HG02885 (cell line): ENCODE results near the gene DLX6.
"Not testable (repeated sequence)": the region's sequence is repeated elsewhere in the genome, so short reads cannot be mapped to it uniquely, and the experiment has no call there.

Experiments
- ATAC-seq: cut with Tn5 transposase; IDR thresholded peaks from one replicate; pipeline ENCODE4 v1.9.1; 2021; ENCODE audit warnings: mild to moderate bottlenecking; ENCODE audit not compliant: unreplicated experiment, poor library complexity

The DLX6 gene

DNA sequence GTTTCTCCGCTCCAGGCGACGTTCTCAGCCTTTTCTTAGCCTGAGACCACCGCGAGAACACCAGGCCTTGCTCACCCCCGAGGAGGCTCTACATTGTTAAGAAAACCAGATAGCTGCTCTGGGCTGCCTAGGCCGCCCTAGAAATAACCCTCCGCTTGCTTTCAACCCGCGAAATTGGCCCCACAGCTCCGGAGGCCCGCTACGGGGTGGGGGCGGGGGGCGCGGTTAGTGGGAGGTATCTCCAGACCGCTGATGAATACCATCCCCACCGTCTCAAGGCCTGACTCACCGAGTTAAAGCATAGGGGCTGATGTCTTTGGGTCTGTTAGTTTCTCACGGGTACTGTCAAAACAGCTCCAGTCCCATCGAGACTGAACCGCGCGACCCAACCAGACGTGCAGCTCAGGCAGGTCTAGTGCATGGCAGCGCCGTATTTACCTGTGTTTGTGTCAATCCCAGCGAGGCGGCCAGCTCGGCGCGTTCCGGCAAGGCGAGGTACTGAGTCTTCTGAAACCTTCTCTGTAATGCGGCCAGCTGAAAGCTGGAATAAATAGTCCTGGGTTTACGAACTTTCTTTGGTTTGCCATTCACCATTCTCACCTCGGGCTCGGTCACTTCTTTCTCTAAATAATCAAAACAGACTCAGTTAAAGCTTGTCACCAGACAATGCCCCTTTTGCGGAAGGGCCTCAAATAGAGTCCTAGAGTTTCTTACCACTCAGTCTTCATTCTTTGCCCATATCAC lies 16.6 kb downstream of the DLX6 start:
- no peak for ATAC-seq

GRCh38 chr7:97022491-97023306 lies 17.3 kb downstream of the DLX6 start:
- ATAC-seq, result no peak

DNA sequence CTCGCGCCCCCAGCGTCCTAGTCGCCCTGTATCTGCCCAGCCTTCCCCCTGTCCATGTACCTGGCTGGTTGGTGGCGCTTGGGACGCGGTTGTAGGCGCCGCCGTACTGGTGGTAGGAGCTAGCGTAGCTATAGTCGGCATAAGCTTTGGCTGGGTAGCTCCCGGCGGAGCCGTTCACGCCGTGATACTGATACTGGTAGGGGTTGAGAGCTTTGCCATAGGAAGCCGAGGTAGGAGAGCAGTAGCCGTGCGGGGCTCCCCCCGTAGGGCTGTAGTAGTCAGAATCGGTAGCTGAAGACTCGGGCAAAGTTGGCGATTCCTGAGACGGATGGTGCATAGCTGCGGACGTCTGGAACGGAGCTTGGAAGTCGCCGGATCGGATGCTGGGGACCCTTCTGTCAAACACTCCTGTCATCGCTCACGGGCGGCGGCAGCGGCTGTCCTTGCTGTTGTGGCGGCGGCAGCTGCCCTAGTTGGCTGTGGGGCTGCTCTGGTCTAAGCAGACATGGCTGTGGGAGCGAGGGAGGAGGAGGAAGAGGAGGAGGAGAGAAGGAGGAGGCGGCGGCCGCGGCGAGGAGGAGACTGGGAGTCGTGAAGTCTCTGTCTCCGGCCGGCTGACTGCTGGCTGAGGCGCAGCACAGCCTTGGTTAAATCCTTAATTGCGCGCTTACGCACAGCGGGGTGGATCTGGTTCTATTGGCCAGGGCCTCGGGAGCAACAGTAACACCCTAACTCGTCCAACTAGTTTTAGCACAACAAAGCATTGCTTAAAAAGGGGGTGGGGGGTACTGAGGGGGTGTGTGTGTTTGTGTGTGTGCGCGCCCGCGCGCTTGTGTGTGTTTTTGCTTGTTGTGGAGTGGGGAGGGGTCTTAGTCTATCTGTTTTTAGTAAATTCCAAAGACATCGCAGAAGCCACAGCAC lies 19.1 kb downstream of the DLX6 start, which contains the start of gene DLX5:
Gene DLX5 (minus strand): TSS at position 623 of the 921 bp plus-strand sequence. CDS start 208 bp downstream, at position 415.
- ATAC-seq, result no peak

DNA sequence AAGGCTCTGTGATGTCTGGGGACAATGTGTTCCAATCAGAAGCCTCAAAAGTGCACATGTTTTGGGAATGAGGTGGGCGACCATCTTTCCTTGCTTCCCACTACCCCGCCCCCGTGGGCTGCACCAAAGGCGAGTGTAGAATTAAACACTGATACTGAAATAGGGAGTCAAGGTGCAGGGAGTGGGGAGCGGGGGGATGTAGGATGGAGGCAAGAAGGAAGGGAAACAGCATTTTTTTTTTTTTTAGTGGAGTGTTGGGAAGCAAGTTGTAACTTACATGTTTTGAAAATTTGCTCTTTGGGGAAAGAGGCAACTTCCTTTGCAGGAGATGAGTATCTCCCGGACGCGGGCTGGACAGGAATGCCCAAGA lies 19.8 kb downstream of the DLX6 start:
- no peak for ATAC-seq

DNA sequence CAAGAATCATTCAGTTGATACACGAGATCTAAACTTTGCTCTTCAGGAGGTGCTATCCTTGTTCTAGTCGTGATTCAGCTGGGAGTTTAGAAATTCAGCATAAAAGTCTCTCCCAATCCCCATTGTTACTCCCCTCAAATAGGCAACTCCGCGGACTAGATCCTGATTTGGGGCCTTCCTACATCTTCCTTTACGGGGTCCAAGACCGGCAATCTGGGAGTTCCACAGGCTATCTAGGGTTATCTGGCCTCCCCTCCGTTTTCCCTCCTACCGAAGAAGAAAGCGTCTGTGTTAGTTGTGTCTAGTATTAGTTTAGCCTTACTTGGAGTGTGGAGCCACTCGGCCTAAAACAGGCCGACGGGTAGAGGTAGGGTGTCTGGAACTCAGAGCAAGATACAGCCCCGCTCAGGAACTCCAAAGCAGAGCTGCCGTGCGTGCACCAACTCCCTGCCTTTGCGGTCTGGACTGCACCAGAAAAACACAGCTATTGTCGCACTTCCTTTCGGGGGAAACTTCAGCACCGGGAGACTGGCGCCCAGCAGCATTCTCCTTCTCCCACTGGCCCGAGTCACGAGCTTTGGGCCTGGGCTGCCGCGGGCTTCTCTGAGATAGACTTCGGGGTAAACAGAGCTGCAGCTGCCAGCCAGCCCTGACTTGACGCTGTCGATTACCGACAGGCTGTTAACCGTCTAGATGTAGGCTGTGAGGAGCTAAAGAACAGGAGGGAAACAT lies 20.8 kb downstream of the DLX6 start:
- ATAC-seq, result no peak

DNA sequence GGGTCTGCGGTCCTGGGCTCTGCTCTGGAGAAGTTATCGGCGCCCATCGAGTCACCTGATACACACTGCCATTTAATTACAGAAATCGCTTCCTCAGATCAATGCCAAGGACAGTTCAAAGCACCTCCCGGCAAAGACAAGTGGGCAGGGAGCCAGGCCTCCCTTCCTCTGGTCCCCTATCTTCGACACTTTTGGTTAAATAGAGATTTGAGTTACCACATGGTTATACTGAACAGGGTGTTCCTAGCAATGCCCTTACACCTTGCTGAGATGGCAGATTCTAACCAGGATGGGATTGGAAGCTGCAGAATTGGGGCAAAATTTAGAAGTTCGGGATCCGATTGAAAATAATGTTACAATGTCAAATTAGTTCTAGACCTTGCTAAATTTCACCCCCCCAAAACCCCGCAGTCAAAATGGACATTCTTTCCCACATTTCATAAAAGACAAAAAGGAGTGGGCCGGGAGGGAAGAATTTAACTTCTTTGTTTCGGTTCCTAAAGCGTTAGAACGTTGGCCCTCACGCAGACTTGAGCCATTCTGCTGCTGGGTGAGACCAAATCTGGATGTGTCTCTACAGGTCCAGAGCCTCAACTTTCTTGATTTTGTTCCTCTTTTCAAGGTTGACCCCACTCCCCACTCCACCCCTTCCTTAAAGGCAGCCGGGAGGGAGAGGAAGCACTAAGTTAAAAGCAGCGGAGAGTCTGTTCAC lies 21.5 kb downstream of the DLX6 start:
- peak; percentile 9 for ATAC-seq

- peak; percentile 94 for ATAC-seq
These were observed 22.3 kb downstream of the DLX6 start for GRCh38 chr7:97027427-97028234.

GRCh38 chr7:97034213-97034852 lies 29.0 kb downstream of the DLX6 start:
- ATAC-seq, result not testable (repeated sequence)

DNA sequence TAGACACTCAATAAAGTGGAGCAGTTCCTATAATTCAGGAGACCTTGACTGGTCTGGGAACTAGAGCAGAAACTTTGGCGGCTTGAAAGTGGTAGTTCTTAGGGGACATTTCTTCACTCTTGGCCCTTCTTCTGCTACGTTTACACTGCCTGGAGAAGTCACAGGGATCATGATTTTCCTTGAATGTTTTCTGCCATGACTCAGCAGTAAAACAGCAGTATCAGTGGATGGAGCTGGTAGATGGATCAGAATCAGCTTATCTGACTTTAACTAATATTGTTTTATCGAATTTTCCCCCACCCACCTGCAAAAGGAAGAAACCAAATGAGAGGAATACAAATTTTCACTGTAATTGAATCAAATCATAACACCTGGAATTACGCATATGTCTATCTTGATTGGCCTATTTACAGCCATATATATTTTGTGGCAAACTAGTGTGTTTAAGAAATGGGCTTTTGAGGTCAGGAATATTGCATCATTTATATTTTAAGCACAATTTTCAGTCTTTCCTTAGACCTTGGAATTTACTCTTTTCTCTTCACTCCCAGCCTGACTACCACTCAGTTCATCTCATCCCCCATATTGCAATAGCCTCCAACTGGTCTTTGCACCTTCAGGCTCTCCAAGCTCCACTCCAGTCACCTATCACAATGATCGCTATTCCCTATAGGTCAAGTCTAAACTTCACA lies 34.2 kb downstream of the DLX6 start:
- no peak for ATAC-seq

- no peak for ATAC-seq
These were observed 37.9 kb downstream of the DLX6 start for GRCh38 chr7:97043281-97043680.
